Measurements from ENCODE around the gene GPR50.

- TF ChIP-seq CTCF (conservative IDR thresholded peaks at IDR 0.05; ENCODE audit: low read depth, low read length): no peak
- no peak for TF ChIP-seq EZH2 (IDR thresholded peaks at IDR 0.05; ENCODE audit: borderline replicate concordance, low read depth, low read length, poor library complexity, severe bottlenecking)
Observed at GRCh38 chrX:151183233-151183753, 6.9 kb downstream of the GPR50 start.
